Hematopoietic multipotent progenitor cell treated with erythropoietin and hydrocortisone succinate and interleukin-3 and kit ligand, for 6 days (in vitro differentiated cells): ENCODE data around the gene PLEKHA6.

Experiments
- DNase-seq: peaks from one replicate; pipeline ENCODE4 v3.0.0-alpha.2; 2015

PLEKHA6 gene

GRCh38 chr1:204203206-204203767, 156.4 kb downstream of the PLEKHA6 start:
- no peak for DNase-seq

- no peak for DNase-seq
Measured at GRCh38 chr1:204202481-204202880, 157.2 kb downstream of the PLEKHA6 start.

GRCh38 chr1:204201348-204202040, 158.2 kb downstream of the PLEKHA6 start:
- DNase-seq = no peak

GRCh38 chr1:204199579-204199978, 160.2 kb downstream of the PLEKHA6 start:
- DNase-seq = no peak

GRCh38 chr1:204198348-204199340, 161.1 kb downstream of the PLEKHA6 start:
- no peak for DNase-seq

- DNase-seq = no peak
Measured at GRCh38 chr1:204197068-204197467, 162.7 kb downstream of the PLEKHA6 start.

GRCh38 chr1:204196068-204196795, 163.5 kb downstream of the PLEKHA6 start, which contains the start of gene KISS1:
Gene KISS1 (minus strand): TSS chr1:204196491. CDS start chr1:204192876, 3,615 bp downstream.
- DNase-seq = no peak

GRCh38 chr1:204194771-204195170, 165.0 kb downstream of the PLEKHA6 start:
- no peak for DNase-seq

- no peak for DNase-seq
Measured at GRCh38 chr1:204194080-204194479, 165.6 kb downstream of the PLEKHA6 start.

- no peak for DNase-seq
Measured at GRCh38 chr1:204192589-204193352, 167.0 kb downstream of the PLEKHA6 start.

GRCh38 chr1:204192046-204192445, 167.7 kb downstream of the PLEKHA6 start:
- no peak for DNase-seq

- no peak for DNase-seq
Measured at GRCh38 chr1:204191456-204191855, 168.3 kb downstream of the PLEKHA6 start.

GRCh38 chr1:204190212-204191211, 169.2 kb downstream of the PLEKHA6 start:
- peak; percentile 75 for DNase-seq

GRCh38 chr1:204188959-204189639, 170.6 kb downstream of the PLEKHA6 start:
- DNase-seq = no peak

- no peak for DNase-seq
Measured at GRCh38 chr1:204186597-204186996, 173.1 kb downstream of the PLEKHA6 start.

- no peak for DNase-seq
Measured at GRCh38 chr1:204181116-204181515, 178.6 kb downstream of the PLEKHA6 start.

- DNase-seq = no peak
Measured at GRCh38 chr1:204180133-204180532, 179.6 kb downstream of the PLEKHA6 start.

- peak; percentile 51 for DNase-seq
Measured at GRCh38 chr1:204178487-204179281, 181.0 kb downstream of the PLEKHA6 start.

GRCh38 chr1:204177133-204177532, 182.6 kb downstream of the PLEKHA6 start:
- DNase-seq = peak; percentile 86
